ENCODE measurements around the gene ZNF362. TPM values are rescaled to one million over a fixed set of nuclear protein-coding genes. Genes with fewer than 3 reads are reported as not detected.
A peak's percentile ranks its signal among the peaks of the same experiment; 100 is the strongest.

Gene ZNF362
- total and polyA plus RNA-seq, 2 of the 13 experiments (the other 11 are each of a cell fraction or from before 2014, with no cell fraction given), result 8.3 to 14.2 TPM

- TF ChIP-seq ZNF337 (CRISPR knock-in tag; IDR thresholded peaks at IDR 0.05; ENCODE audit: borderline replicate concordance, low read depth) (no peak), GPN1 (CRISPR knock-in tag; IDR thresholded peaks at IDR 0.05; ENCODE audit: borderline replicate concordance) (no peak), WIZ (CRISPR knock-in tag; IDR thresholded peaks at IDR 0.05) (0 out of 2 replicates have a peak, but pooled peaks have one; percentile 48), ZNF619 (CRISPR knock-in tag; IDR thresholded peaks at IDR 0.05) (no peak), MAZ (IDR thresholded peaks at IDR 0.05; ENCODE audit: borderline replicate concordance, low read depth, low read length) (peak; percentile 37; the same call in 1 of the 2 replicates), MAZ (CRISPR knock-in tag; IDR thresholded peaks at IDR 0.05; ENCODE audit: low read depth) (no peak), MYNN (CRISPR knock-in tag; IDR thresholded peaks at IDR 0.05; ENCODE audit: low read depth) (no peak), GRHL1 (CRISPR knock-in tag; conservative IDR thresholded peaks at IDR 0.05) (no peak), SALL2 (CRISPR knock-in tag; IDR thresholded peaks at IDR 0.05) (no peak), ZNF282 (IDR thresholded peaks at IDR 0.05; ENCODE audit: partially characterized antibody) (no peak), JUN (CRISPR knock-in tag; IDR thresholded peaks at IDR 0.05) (no peak), ZZZ3 (CRISPR knock-in tag; IDR thresholded peaks at IDR 0.05; ENCODE audit: borderline replicate concordance) (no peak), SRSF1 (optimal IDR thresholded peaks at IDR 0.05; ENCODE audit: low read depth, low read length) (no peak), MED8 (CRISPR knock-in tag; IDR thresholded peaks at IDR 0.05; ENCODE audit: insufficient replicate concordance) (no peak), RBM22 (optimal IDR thresholded peaks at IDR 0.05; ENCODE audit: low read length) (peak; percentile 75), NR2F1 (CRISPR knock-in tag; IDR thresholded peaks at IDR 0.05) (peak; percentile 78 to 90), HOMEZ (CRISPR knock-in tag; IDR thresholded peaks at IDR 0.05; ENCODE audit: low read depth) (no peak), GMEB1 (CRISPR knock-in tag; IDR thresholded peaks at IDR 0.05; ENCODE audit: borderline replicate concordance) (no peak), ZBTB8A (CRISPR knock-in tag; IDR thresholded peaks at IDR 0.05; ENCODE audit: borderline replicate concordance, low read depth) (no peak), PATZ1 (CRISPR knock-in tag; IDR thresholded peaks at IDR 0.05) (peak; percentile 90), SPEN (CRISPR knock-in tag; IDR thresholded peaks at IDR 0.05; ENCODE audit: low read depth) (peak; percentile 68), SNRNP70 (IDR thresholded peaks at IDR 0.05; ENCODE audit: low read depth, low read length) (no peak), ZNF713 (CRISPR knock-in tag; IDR thresholded peaks at IDR 0.05) (no peak), TAF1 (CRISPR knock-in tag; IDR thresholded peaks at IDR 0.05) (peak; percentile 58; the same call in 1 of the 2 replicates)
Observed at GRCh38 chr1:33258788-33259274, 2.5 kb downstream of the ZNF362 start (continued).

All from HepG2 (cell line).